ENCODE measurements around the gene FHIP1B. TPM values are rescaled to one million over a fixed set of nuclear protein-coding genes. Genes with fewer than 3 reads are reported as not detected.

The FHIP1B gene
- total RNA-seq, 4 donors from 2014 or later, result 67.8 to 133 (median 90.9) TPM

DNA sequence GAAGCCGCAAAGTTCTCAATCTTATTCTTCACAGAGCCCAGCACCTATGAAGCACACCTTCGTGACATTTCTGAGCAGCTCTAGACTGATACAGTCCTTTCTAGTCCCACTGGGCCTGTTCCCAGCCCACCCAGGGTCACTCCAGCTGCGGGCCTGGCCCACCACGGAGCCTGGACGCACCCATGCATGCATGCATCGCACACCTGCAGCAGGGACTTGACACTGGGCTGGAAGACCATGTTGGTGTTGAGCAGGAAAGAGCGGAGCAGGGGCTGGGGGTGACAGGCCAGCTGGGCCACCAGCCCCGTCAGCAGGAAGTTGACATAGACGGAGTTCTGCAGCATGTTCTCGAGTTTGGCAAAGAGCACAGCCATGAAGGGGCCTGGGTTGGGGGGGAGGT lies 19.9 kb downstream of the FHIP1B start:
- Histone ChIP-seq H3K36me3 (peaks cover 86% of the 10 kb centered on the region), H3K4me1 (peaks cover 8% of the 10 kb centered on the region), H3K9me3 (no peaks in the 10 kb centered on the region), H3K27ac (no peak overlapping the region), H3K27me3 (no peaks in the 10 kb centered on the region), H3K4me3 (no peak overlapping the region)
- no peak for DNase-seq (ENCODE audit: low spot score in 2 of 2)
- TF ChIP-seq POLR2A (IDR thresholded peaks at IDR 0.05), result no peak
- no peak for TF ChIP-seq POLR2AphosphoS5 (IDR thresholded peaks at IDR 0.05)
- no peak for TF ChIP-seq EP300 (IDR thresholded peaks at IDR 0.05)
- TF ChIP-seq, protein P1, sequence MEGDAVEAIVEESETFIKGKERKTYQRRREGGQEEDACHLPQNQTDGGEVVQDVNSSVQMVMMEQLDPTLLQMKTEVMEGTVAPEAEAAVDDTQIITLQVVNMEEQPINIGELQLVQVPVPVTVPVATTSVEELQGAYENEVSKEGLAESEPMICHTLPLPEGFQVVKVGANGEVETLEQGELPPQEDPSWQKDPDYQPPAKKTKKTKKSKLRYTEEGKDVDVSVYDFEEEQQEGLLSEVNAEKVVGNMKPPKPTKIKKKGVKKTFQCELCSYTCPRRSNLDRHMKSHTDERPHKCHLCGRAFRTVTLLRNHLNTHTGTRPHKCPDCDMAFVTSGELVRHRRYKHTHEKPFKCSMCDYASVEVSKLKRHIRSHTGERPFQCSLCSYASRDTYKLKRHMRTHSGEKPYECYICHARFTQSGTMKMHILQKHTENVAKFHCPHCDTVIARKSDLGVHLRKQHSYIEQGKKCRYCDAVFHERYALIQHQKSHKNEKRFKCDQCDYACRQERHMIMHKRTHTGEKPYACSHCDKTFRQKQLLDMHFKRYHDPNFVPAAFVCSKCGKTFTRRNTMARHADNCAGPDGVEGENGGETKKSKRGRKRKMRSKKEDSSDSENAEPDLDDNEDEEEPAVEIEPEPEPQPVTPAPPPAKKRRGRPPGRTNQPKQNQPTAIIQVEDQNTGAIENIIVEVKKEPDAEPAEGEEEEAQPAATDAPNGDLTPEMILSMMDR (IDR thresholded peaks at IDR 0.05), result no peak
- 97% methylated on average over 9 of the region's 10 CpGs for WGBS

DNA sequence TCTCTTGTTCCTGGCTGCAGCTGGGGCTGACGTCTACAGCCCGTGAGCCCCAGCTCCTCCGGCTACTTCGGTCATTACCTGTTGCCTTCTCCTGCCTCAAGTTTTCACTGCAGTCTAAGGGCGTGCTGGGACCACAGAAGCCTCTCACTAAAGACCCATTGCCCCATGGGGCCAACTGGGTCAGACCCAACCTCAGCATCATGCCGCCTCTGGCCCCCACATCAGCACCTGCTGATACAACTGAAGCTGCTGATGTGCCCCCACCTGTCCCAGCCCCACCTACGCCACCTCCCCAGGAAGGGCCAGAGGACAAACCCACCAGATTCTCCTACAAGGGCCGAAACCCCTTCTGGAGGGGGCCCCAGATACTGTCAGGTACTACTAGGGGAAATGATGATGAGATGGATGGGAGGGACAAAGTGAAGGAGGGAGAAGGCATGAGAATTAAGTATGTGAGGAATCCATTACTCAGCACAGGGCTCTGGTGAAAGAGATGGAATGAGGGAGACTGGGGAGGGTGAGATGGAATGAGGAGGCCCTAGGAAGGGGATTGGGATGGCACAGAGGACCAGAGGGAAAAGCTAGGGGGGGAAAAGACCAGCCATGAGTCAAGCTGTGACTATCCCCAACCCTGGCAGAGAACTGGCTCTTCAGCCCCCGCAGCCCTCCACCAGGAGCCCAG lies 24.0 kb downstream of the FHIP1B start:
- Histone ChIP-seq H3K36me3 (peaks cover 92% of the 10 kb centered on the region), H3K4me3 (no peak overlapping the region), H3K27ac (no peak overlapping the region), H3K27me3 (no peaks in the 10 kb centered on the region), H3K4me1 (no peaks in the 10 kb centered on the region), H3K9me3 (no peaks in the 10 kb centered on the region)
- no peak for TF ChIP-seq POLR2AphosphoS5 (IDR thresholded peaks at IDR 0.05)
- TF ChIP-seq, protein P1 (IDR thresholded peaks at IDR 0.05), result no peak
- TF ChIP-seq EP300 (IDR thresholded peaks at IDR 0.05), result no peak
- no peak for TF ChIP-seq POLR2A (IDR thresholded peaks at IDR 0.05)
- no peak for DNase-seq (ENCODE audit: low spot score in 2 of 2)
- WGBS, result 98% methylated on average over 7 of the region's 9 CpGs

DNA sequence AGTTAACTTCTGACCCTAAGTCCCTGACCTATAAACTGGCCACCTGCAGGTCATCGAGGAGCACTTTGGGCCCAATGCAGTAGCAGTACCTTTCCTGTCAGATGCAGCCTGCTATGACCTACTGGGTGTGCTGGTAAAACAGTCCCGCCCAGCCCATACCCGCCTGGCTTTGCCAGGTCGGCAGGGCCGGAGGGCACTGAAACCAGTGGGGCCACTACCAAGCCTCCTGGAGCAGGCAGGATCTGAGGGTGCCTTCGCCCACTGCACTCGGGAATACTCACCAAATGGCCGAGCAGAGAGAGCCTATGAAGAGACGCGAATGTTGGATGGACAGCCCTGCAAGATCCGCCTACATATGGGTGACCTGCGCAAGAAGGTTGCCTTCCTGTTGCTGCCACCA lies 24.6 kb downstream of the FHIP1B start:
- H3K36me3 ChIP-seq, result peaks cover 93% of the 10 kb centered on the region
- WGBS, result 97% methylated on average over 12 of the region's 12 CpGs
- no peaks in the 10 kb centered on the region for H3K27me3 ChIP-seq
- no peak for DNase-seq (ENCODE audit: low spot score in 2 of 2)
- H3K4me3 ChIP-seq, result no peak overlapping the region
- H3K9me3 ChIP-seq, result no peaks in the 10 kb centered on the region
- H3K27ac ChIP-seq, result no peak overlapping the region
- no peaks in the 10 kb centered on the region for H3K4me1 ChIP-seq
- TF ChIP-seq, protein P1 (IDR thresholded peaks at IDR 0.05), result no peak
- TF ChIP-seq POLR2AphosphoS5 (IDR thresholded peaks at IDR 0.05), result no peak
- TF ChIP-seq POLR2A (IDR thresholded peaks at IDR 0.05), result no peak
- TF ChIP-seq EP300 (IDR thresholded peaks at IDR 0.05), result no peak

DNA sequence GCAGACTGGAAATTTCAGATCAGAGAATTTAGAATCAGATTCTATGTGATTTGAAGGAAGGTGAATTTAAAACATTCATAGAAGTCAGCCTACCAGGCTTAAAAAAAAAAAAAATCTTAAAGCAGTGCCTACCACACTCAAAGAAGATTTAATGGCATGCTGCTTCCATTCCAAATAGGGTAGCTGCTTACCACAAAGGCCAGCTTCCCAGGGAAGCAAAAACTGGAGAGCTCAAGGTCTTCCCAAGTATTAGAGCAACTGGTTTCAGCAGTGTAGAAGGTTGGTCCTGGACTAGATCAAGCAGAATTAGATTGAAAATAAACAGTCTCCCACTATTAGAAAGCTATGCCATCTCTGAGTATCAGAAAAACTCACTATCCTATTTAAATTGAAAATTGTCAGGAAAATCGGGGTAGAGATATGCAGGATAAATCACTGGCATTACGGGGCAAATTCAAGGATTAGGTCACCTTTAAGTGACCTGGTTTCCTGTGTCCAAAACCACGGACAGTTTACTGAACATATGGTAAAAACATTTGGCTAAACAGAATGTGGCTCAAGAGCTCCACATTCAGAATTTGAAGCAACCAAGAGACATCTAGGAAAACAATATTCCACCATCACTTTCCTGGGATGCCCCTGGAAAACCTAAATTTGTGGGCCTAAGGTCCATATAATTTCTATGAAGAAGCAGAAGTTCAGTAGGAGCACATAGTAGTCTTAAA lies 27.8 kb downstream of the FHIP1B start:
- no peak overlapping the region for H3K4me3 ChIP-seq
- no peaks in the 10 kb centered on the region for H3K27me3 ChIP-seq
- H3K27ac ChIP-seq, result no peak overlapping the region
- DNase-seq (ENCODE audit: low spot score in 2 of 2), result no peak
- H3K4me1 ChIP-seq, result peaks cover under 1% of the 10 kb centered on the region
- H3K36me3 ChIP-seq, result peaks cover 65% of the 10 kb centered on the region
- 86% methylated on average over 3 of the region's 3 CpGs for WGBS
- TF ChIP-seq POLR2AphosphoS5 (IDR thresholded peaks at IDR 0.05) (no peak), EP300 (IDR thresholded peaks at IDR 0.05) (no peak), POLR2A (IDR thresholded peaks at IDR 0.05) (no peak)
- TF ChIP-seq, protein P1 (IDR thresholded peaks at IDR 0.05), result no peak
- H3K9me3 ChIP-seq, result no peaks in the 10 kb centered on the region

DNA sequence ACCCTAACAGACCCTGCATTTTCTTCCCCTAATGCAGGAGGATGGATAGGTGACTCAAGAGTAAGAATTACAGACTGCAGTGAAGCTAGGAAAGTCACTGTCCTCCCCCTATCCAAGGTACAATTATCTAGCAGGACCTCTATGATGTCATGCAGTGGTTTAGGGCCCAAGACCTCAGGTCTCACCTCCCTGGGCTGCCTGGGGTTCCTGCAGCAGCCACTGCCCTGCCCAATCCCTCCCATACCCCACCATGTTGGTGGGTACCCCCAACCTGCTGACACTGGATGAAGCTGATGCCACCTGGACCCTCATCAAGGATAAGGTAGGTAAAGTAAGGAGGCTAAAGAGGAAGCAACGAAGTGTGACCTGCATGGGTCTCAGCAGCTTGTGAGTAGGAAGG lies 29.1 kb downstream of the FHIP1B start, which contains the start of gene C11orf42:
Gene C11orf42, plus strand, starts transcription at position 192 of the 400 bp plus-strand sequence. Its CDS starts 59 bp downstream, at position 251.
- Histone ChIP-seq H3K4me1 (peaks cover 4% of the 10 kb centered on the region), H3K9me3 (no peaks in the 10 kb centered on the region), H3K27ac (no peak within 1 kb of the TSS), H3K4me3 (no peak within 1 kb of the TSS), H3K36me3 (peaks cover 53% of the 10 kb centered on the region), H3K27me3 (no peaks in the 10 kb centered on the region)
- WGBS, result 71% methylated on average over 1 of the region's 1 CpG
- DNase-seq (ENCODE audit: low spot score in 2 of 2), result no peak
- TF ChIP-seq POLR2A (IDR thresholded peaks at IDR 0.05) (no peak), EP300 (IDR thresholded peaks at IDR 0.05) (no peak), POLR2AphosphoS5 (IDR thresholded peaks at IDR 0.05) (no peak)
- TF ChIP-seq, protein P1 (IDR thresholded peaks at IDR 0.05), result no peak

Measured in suprapubic skin (tissue), 4 donors.